Tibial artery (tissue), 4 donors: Measurements from ENCODE around the gene PON1.

Source experiments
- DNase-seq, 2 donors: peaks; one replicate each; pipeline ENCODE4 v3.0.0-alpha.2; 2019
- H3K27ac ChIP-seq, 2 donors: fragments of 200-600 bp; sonication (generic) in 1 of 2; 1 replicate in 1 of 2; 2 replicates in 1 of 2; pipeline ENCODE4 v1.5.1; 2018 to 2019; ENCODE audit warnings: mild to moderate bottlenecking in 1 of 2
- H3K27me3 ChIP-seq, 2 donors: fragments of 200-600 bp; sonication (generic) in 1 of 2; one replicate each; pipeline versions ENCODE4 v1.5.1 to v1.6.0; 2016 to 2019
- H3K36me3 ChIP-seq, 3 donors: fragments of 200-600 bp; sonication (generic) in 2 of 3; one replicate each; pipeline ENCODE4 v1.5.1; 2016 to 2019; ENCODE audit warnings: mild to moderate bottlenecking in 2 of 3
- H3K4me1 ChIP-seq, 4 donors: fragments of 200-600 bp; sonication (generic) in 2 of 4; 1 replicate in 3 of 4; 2 replicates in 1 of 4; pipeline ENCODE4 v1.5.1; 2016 to 2019
- H3K4me3 ChIP-seq, 2 donors: fragments of 200-600 bp; sonication (generic) in 1 of 2; 1 replicate in 1 of 2; 2 replicates in 1 of 2; pipeline ENCODE4 v1.5.1; 2018 to 2019; ENCODE audit warnings: mild to moderate bottlenecking in 2 of 2
- H3K9me3 ChIP-seq, 3 donors: fragments of 200-600 bp; sonication (generic) in 1 of 3; one replicate each; pipeline ENCODE4 v1.5.1; 2016 to 2019
- intact Hi-C: fragments of 100-400 bp; cut with DNase I; formaldehyde crosslinking; loops from one replicate; pipeline ENCODE4 v1.15.0; 2023; ENCODE audit warnings: low total_unique reads
- TF ChIP-seq, protein P1 (sequence below), 2 experiments: fragments of 200-600 bp in 1 of 2; fragments of 450-650 bp in 1 of 2; IDR thresholded peaks; one replicate each; pipeline ENCODE4 v1.5.1; 2017 to 2019; ENCODE audit warnings: antibody characterized with exemption in 2 of 2, mild to moderate bottlenecking in 1 of 2, moderate library complexity in 1 of 2

PON1 gene

DNA sequence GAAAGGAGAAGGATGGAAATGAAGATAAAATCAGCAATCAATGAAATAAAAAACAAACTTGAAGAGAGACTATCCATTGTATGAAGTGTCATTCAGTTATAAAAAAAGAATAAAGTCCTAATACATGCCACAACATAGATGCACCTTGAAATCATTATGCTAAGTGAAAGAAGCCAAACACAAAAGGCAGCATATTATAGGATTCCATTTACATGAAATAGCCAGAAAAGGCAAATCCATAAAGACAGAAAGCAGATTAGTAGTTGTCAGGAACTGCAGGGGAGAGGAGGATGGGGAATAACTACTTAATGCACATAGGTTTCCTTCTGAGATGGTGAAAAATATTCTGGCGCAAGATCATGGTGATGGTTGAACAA is 6.6 kb upstream of the PON1 start:
- H3K27ac ChIP-seq, result no peak overlapping the region
- intact Hi-C loops, result no loop called here
- no peaks in the 10 kb centered on the region for H3K36me3 ChIP-seq
- no peak for DNase-seq
- H3K4me3 ChIP-seq, result peak overlapping the region; percentile 30 to 38
- TF ChIP-seq, protein P1, sequence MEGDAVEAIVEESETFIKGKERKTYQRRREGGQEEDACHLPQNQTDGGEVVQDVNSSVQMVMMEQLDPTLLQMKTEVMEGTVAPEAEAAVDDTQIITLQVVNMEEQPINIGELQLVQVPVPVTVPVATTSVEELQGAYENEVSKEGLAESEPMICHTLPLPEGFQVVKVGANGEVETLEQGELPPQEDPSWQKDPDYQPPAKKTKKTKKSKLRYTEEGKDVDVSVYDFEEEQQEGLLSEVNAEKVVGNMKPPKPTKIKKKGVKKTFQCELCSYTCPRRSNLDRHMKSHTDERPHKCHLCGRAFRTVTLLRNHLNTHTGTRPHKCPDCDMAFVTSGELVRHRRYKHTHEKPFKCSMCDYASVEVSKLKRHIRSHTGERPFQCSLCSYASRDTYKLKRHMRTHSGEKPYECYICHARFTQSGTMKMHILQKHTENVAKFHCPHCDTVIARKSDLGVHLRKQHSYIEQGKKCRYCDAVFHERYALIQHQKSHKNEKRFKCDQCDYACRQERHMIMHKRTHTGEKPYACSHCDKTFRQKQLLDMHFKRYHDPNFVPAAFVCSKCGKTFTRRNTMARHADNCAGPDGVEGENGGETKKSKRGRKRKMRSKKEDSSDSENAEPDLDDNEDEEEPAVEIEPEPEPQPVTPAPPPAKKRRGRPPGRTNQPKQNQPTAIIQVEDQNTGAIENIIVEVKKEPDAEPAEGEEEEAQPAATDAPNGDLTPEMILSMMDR (IDR thresholded peaks at IDR 0.05), result no peak
- H3K4me1 ChIP-seq, result peaks cover 0 to 2% (median 0%) of the 10 kb centered on the region in 4 donors
- H3K9me3 ChIP-seq, result no peaks in the 10 kb centered on the region
- H3K27me3 ChIP-seq, result no peaks in the 10 kb centered on the region

GRCh38 chr7:95330204-95330960 is 6.0 kb upstream of the PON1 start:
- Histone ChIP-seq H3K36me3 (no peaks in the 10 kb centered on the region), H3K27me3 (no peaks in the 10 kb centered on the region), H3K9me3 (no peaks in the 10 kb centered on the region), H3K4me1 (peaks cover 0 to 2% (median 0%) of the 10 kb centered on the region in 4 donors), H3K27ac (no peak overlapping the region), H3K4me3 (peak overlapping the region; percentile 30 to 38)
- intact Hi-C loops, result no loop called here
- TF ChIP-seq, protein P1 (IDR thresholded peaks at IDR 0.05), result no peak
- DNase-seq, result no peak

GRCh38 chr7:95327356-95327755 is 3.0 kb upstream of the PON1 start:
- Histone ChIP-seq H3K27me3 (peaks cover 0 to 10% of the 10 kb centered on the region in 2 donors), H3K4me1 (peaks cover 0 to 2% (median 0%) of the 10 kb centered on the region in 4 donors), H3K36me3 (no peaks in the 10 kb centered on the region), H3K9me3 (no peaks in the 10 kb centered on the region), H3K27ac (no peak overlapping the region), H3K4me3 (no peak overlapping the region)
- intact Hi-C loops, result no loop called here
- TF ChIP-seq, protein P1 (IDR thresholded peaks at IDR 0.05), result no peak
- no peak for DNase-seq

- Histone ChIP-seq H3K27ac (no peak overlapping the region), H3K4me1 (no peaks in the 10 kb centered on the region), H3K27me3 (peaks cover 0 to 10% of the 10 kb centered on the region in 2 donors), H3K36me3 (no peaks in the 10 kb centered on the region), H3K4me3 (no peak overlapping the region), H3K9me3 (no peaks in the 10 kb centered on the region)
- no peak for DNase-seq
- TF ChIP-seq, protein P1 (IDR thresholded peaks at IDR 0.05), result no peak
- intact Hi-C loops, result no loop called here
These were observed 762 bp downstream of the PON1 start for GRCh38 chr7:95323410-95324129.

GRCh38 chr7:95322854-95323253 is 1.5 kb downstream of the PON1 start:
- H3K27me3 ChIP-seq, result peaks cover 0 to 10% of the 10 kb centered on the region in 2 donors
- no peak overlapping the region for H3K4me3 ChIP-seq
- H3K36me3 ChIP-seq, result no peaks in the 10 kb centered on the region
- no peak for DNase-seq
- TF ChIP-seq, protein P1 (IDR thresholded peaks at IDR 0.05), result no peak
- H3K4me1 ChIP-seq, result no peaks in the 10 kb centered on the region
- intact Hi-C loops, result no loop called here
- no peak overlapping the region for H3K27ac ChIP-seq
- no peaks in the 10 kb centered on the region for H3K9me3 ChIP-seq
